GM18498 (cell line): ENCODE results near the gene SYCP2.

Experiments
- ATAC-seq: cut with Tn5 transposase; IDR thresholded peaks from one replicate; pipeline ENCODE4 v1.9.1; 2021; ENCODE audit warnings: mild to moderate bottlenecking, moderate library complexity; ENCODE audit not compliant: unreplicated experiment

Gene SYCP2

GRCh38 chr20:59839400-59839799 lies 94.0 kb downstream of the SYCP2 start:
- no peak for ATAC-seq

- ATAC-seq: peak; percentile 88
Measured at GRCh38 chr20:59837623-59838394, 95.6 kb downstream of the SYCP2 start.

GRCh38 chr20:59836767-59837166 lies 96.7 kb downstream of the SYCP2 start:
- no peak for ATAC-seq

- ATAC-seq: peak; percentile 45
Measured at GRCh38 chr20:59835448-59836395, 97.7 kb downstream of the SYCP2 start.

GRCh38 chr20:59835057-59835447 lies 98.4 kb downstream of the SYCP2 start:
- no peak for ATAC-seq

- ATAC-seq: no peak
Measured at GRCh38 chr20:59832406-59833363, 100.8 kb downstream of the SYCP2 start.

GRCh38 chr20:59831916-59832270 lies 101.5 kb downstream of the SYCP2 start:
- ATAC-seq: no peak

- no peak for ATAC-seq
Measured at GRCh38 chr20:59831024-59831915, 102.2 kb downstream of the SYCP2 start.

- ATAC-seq: no peak
Measured at GRCh38 chr20:59830665-59831023, 102.8 kb downstream of the SYCP2 start.

- no peak for ATAC-seq
Measured at GRCh38 chr20:59829786-59830664, 103.4 kb downstream of the SYCP2 start.

GRCh38 chr20:59829054-59829785 lies 104.2 kb downstream of the SYCP2 start:
- ATAC-seq: no peak

- ATAC-seq: no peak
Measured at GRCh38 chr20:59828125-59829053, 105.0 kb downstream of the SYCP2 start.

- no peak for ATAC-seq
Measured at GRCh38 chr20:59827138-59828056, 106.0 kb downstream of the SYCP2 start.

- ATAC-seq: no peak
Measured at GRCh38 chr20:59825944-59826759, 107.3 kb downstream of the SYCP2 start.

GRCh38 chr20:59825563-59825920 lies 107.9 kb downstream of the SYCP2 start:
- no peak for ATAC-seq
